HepG2 (cell line): Measurements from ENCODE around the gene EDC3. TPM values are rescaled to one million over a fixed set of nuclear protein-coding genes. Genes with fewer than 3 reads are reported as not detected.
A peak's percentile ranks its signal among the peaks of the same experiment; 100 is the strongest.

Experiments
- ATAC-seq: fragments of 200-7000 bp; cut with Tn5 transposase; 3 replicates; pipeline ENCODE4 v1.9.1; 2020; ENCODE audit warnings: mild to moderate bottlenecking, moderate library complexity
- Bru-seq: library from RNA; stranded (reverse); fragments of 400-500 nt; gene quantifications from one replicate; lab custom pipeline; 2021; lab: Mats Ljungman, UMichigan
- BruChase-seq, 2 experiments: library from RNA; stranded (reverse); fragments of 400-500 nt; gene quantifications; one replicate each; lab custom pipeline; 2021; lab: Mats Ljungman, UMichigan
- BruUV-seq: library from RNA; stranded (reverse); fragments of 400-500 nt; replicated peaks from 2 replicates; lab custom pipeline; 2021; lab: Mats Ljungman, UMichigan
- CTCF ChIA-PET: fragments of 300-600 bp; formaldehyde crosslinking; extraction: SDS; loops from one replicate; lab custom pipeline; 2021; ENCODE audit warnings: low total read pairs, inconsistent platforms, low intra/inter-chr PET ratio; lab: Yijun Ruan, JAX
- POLR2A ChIA-PET: fragments of 350-600 bp; sonication (Branson Sonifier 250); formaldehyde crosslinking; loops from one replicate; lab custom pipeline; 2020; ENCODE audit warnings: antibody characterized with exemption, inconsistent platforms; lab: Yijun Ruan, JAX
- DNase-seq: peaks from one replicate; pipeline ENCODE4 v3.0.0-alpha.2; 2015; ENCODE audit warnings: low spot score
- FAIRE-seq: peaks from 3 replicates; lab custom pipeline; 2011; peaks lifted over from hg19 to GRCh38; lab: Jason Lieb, UNC
- H2AFZ ChIP-seq: one replicate; pipeline ENCODE4 v1.6.1; 2011; ENCODE audit warnings: low read length, inconsistent platforms
- H3K27ac ChIP-seq: fragments of 300-600 bp; 3 replicates; pipeline ENCODE4 v1.8.0; 2011; ENCODE audit warnings: mixed run types, mild to moderate bottlenecking, mixed read lengths, low read length, inconsistent platforms; ENCODE audit not compliant: insufficient read depth; ENCODE audit errors: extremely low read length
- H3K27me3 ChIP-seq, 2 experiments: fragments of 200-600 bp in 1 of 2; 2 replicates in 1 of 2; 3 replicates in 1 of 2; pipeline versions ENCODE4 v1.6.0 to v1.8.0; 2011; ENCODE audit warnings: low read length in 2 of 2, mild to moderate bottlenecking in 2 of 2, moderate library complexity in 2 of 2, inconsistent platforms in 1 of 2; ENCODE audit not compliant: insufficient read depth in 2 of 2, control insufficient read depth in 1 of 2
- H3K36me3 ChIP-seq, 2 experiments: fragments of 200-600 bp in 1 of 2; replicated peaks in 1 of 2; 2 replicates in 1 of 2; 3 replicates in 1 of 2; pipeline versions ENCODE4 v1.5.1 to v1.8.0; 2011; ENCODE audit warnings: low read length in 2 of 2, inconsistent platforms in 1 of 2; ENCODE audit not compliant: insufficient read depth in 2 of 2, control insufficient read depth in 1 of 2
- H3K4me1 ChIP-seq: 2 replicates; pipeline ENCODE4 v1.5.1; 2012; ENCODE audit warnings: low read length, inconsistent platforms; ENCODE audit not compliant: insufficient read depth
- H3K4me2 ChIP-seq: 2 replicates; pipeline ENCODE4 v1.6.0; 2011; ENCODE audit warnings: low read depth, low read length, inconsistent platforms
- H3K4me3 ChIP-seq, 3 experiments: fragments of 200-600 bp in 1 of 3; sonication (generic), shearing (Covaris generic) in 1 of 3; replicated peaks in 1 of 3; 2 replicates each; pipeline ENCODE4 v1.5.1; 2011 to 2016; ENCODE audit warnings: low read length in 3 of 3, inconsistent platforms in 2 of 3, low read depth in 2 of 3, mild to moderate bottlenecking in 2 of 3, control low read depth in 1 of 3, mixed read lengths in 1 of 3; ENCODE audit not compliant: insufficient read depth in 1 of 3
- H3K79me2 ChIP-seq: one replicate; pipeline ENCODE4 v1.6.1; 2011; ENCODE audit warnings: low read length, inconsistent platforms; ENCODE audit not compliant: insufficient read depth
- H3K9ac ChIP-seq: 2 replicates; pipeline ENCODE4 v1.6.0; 2011; ENCODE audit warnings: mild to moderate bottlenecking, low read depth, low read length, inconsistent platforms; ENCODE audit not compliant: insufficient read depth
- H3K9me3 ChIP-seq: 2 replicates; pipeline ENCODE4 v1.5.1; 2012; ENCODE audit warnings: mild to moderate bottlenecking, low read length
- H4K20me1 ChIP-seq: 2 replicates; pipeline ENCODE4 v1.6.0; 2011; ENCODE audit warnings: inconsistent platforms, mild to moderate bottlenecking, low read length, moderate library complexity; ENCODE audit not compliant: insufficient read depth
- AHR ChIP-seq: IDR thresholded peaks from 2 replicates; pipeline ENCODE4 v1.6.1; 2018; ENCODE audit warnings: missing genetic modification reagents, missing compliant biosample characterization
- KDM1A ChIP-seq: IDR thresholded peaks from 2 replicates; pipeline ENCODE4 v1.6.1; 2016; ENCODE audit warnings: missing compliant biosample characterization
- KMT2A ChIP-seq: sonication (generic); formaldehyde crosslinking; IDR thresholded peaks from 2 replicates; pipeline ENCODE4 v1.4.0; 2020; ENCODE audit warnings: missing genetic modification reagents
- PAWR ChIP-seq: sonication (generic); formaldehyde crosslinking; IDR thresholded peaks from 2 replicates; pipeline ENCODE4 v1.4.0; 2020; ENCODE audit warnings: missing genetic modification reagents, mild to moderate bottlenecking, borderline replicate concordance
- SIX1 ChIP-seq: sonication (generic); formaldehyde crosslinking; IDR thresholded peaks from 2 replicates; pipeline ENCODE4 v1.4.0; 2020; ENCODE audit warnings: missing genetic modification reagents, borderline replicate concordance
- TRIM24 ChIP-seq: sonication (generic); formaldehyde crosslinking; IDR thresholded peaks from 2 replicates; pipeline ENCODE4 v1.8.0; 2022; ENCODE audit warnings: mild to moderate bottlenecking, missing genetic modification reagents
- ZBTB42 ChIP-seq: sonication (generic); formaldehyde crosslinking; IDR thresholded peaks from 2 replicates; pipeline ENCODE4 v1.5.0; 2020; ENCODE audit warnings: mild to moderate bottlenecking, missing genetic modification reagents
- ZNF329 ChIP-seq: sonication (generic); formaldehyde crosslinking; IDR thresholded peaks from 2 replicates; pipeline ENCODE4 v1.9.0; 2021; ENCODE audit warnings: low read depth, mild to moderate bottlenecking, missing genetic modification reagents
- ZNF740 ChIP-seq: sonication (generic); formaldehyde crosslinking; IDR thresholded peaks from 2 replicates; pipeline ENCODE4 v1.4.0; 2020; ENCODE audit warnings: missing genetic modification reagents
- ZNF883 ChIP-seq: sonication (generic); formaldehyde crosslinking; IDR thresholded peaks from 2 replicates; pipeline ENCODE4 v1.5.1; 2020; ENCODE audit warnings: mild to moderate bottlenecking, missing genetic modification reagents; ENCODE audit errors: not compliant biosample characterization
- WGBS: methylation state at CpG from one replicate; pipeline ENCODE4 v1.1.6; 2017; ENCODE audit warnings: low lambda C conversion rate; 5-methylcytosine and 5-hydroxymethylcytosine counted together
- in situ Hi-C: cut with HindIII; loops from 2 replicates; pipeline ENCODE4 v1.10.0; 2017; ENCODE audit warnings: low pct_unique_long_range_greater_than_20kb; ENCODE audit not compliant: extremely low pct_ligation_motif_present
- intact Hi-C: fragments of 100-400 bp; cut with micrococcal nuclease; formaldehyde crosslinking; loops from one replicate; pipeline ENCODE4 v1.10.0; 2022; ENCODE audit not compliant: unreplicated experiment
- long read RNA-seq, 2 experiments: library from RNA in 1 of 2; library from polyadenylated mRNA in 1 of 2; stranded (forward) in 1 of 2; unstranded in 1 of 2; transcript quantifications; one replicate each; pipeline ENCODE4 v2.0.0, GENCODE V29; 2019 to 2022
- polyA minus RNA-seq, 3 experiments: library from RNA; depleted of rRNA, polyadenylated mRNA; stranded (reverse); fragments of >200 nt; gene quantifications; 2 replicates each; pipeline ENCODE4 v1.2.3, GENCODE V29; 2011; ENCODE audit warnings: low replicate concordance in 1 of 3
- polyA plus RNA-seq, 8 experiments: library from polyadenylated mRNA; depleted of rRNA in 3 of 8; stranded (reverse) in 7 of 8; unstranded in 1 of 8; fragments of >200 nt; fragmentation: Illumina TruSeq in 4 of 8; extraction: Trizol in 4 of 8; gene quantifications; 2 replicates each; pipeline versions ENCODE4 v1.2.1 to v1.2.3, GENCODE V29; 2011 to 2016; ENCODE audit warnings: low read depth in 4 of 8, missing spikeins in 1 of 8, mixed read lengths in 1 of 8; ENCODE audit not compliant: insufficient read depth in 1 of 8
- total RNA-seq, 5 experiments: library from RNA; depleted of rRNA; stranded (reverse); fragments of >200 nt; fragmentation: Illumina TruSeq; extraction: Trizol; gene quantifications; 2 replicates each; pipeline ENCODE4 v1.2.3, GENCODE V29; 2016; ENCODE audit warnings: low read depth in 1 of 5
- TF ChIP-seq, protein P1 (sequence below): sonication (generic); formaldehyde crosslinking; IDR thresholded peaks from 2 replicates; pipeline ENCODE4 v1.5.0; 2020; ENCODE audit warnings: mild to moderate bottlenecking, missing genetic modification reagents, borderline replicate concordance

Gene EDC3, protein sequence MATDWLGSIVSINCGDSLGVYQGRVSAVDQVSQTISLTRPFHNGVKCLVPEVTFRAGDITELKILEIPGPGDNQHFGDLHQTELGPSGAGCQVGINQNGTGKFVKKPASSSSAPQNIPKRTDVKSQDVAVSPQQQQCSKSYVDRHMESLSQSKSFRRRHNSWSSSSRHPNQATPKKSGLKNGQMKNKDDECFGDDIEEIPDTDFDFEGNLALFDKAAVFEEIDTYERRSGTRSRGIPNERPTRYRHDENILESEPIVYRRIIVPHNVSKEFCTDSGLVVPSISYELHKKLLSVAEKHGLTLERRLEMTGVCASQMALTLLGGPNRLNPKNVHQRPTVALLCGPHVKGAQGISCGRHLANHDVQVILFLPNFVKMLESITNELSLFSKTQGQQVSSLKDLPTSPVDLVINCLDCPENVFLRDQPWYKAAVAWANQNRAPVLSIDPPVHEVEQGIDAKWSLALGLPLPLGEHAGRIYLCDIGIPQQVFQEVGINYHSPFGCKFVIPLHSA
- 17.4 and 24.3 TPM in 2 replicates for total RNA-seq (2016; rRNA removed; fragmentation: Illumina TruSeq; extraction: Trizol)
- total RNA-seq (2016; cell fraction: cytosol; rRNA removed; fragmentation: Illumina TruSeq; extraction: Trizol; ENCODE audit: low read depth): 24.4 and 37.5 TPM in 2 replicates
- total RNA-seq (2016; cell fraction: insoluble cytoplasmic fraction; rRNA removed; fragmentation: Illumina TruSeq; extraction: Trizol): 16.8 and 20.8 TPM in 2 replicates
- total RNA-seq (2016; cell fraction: membrane; rRNA removed; fragmentation: Illumina TruSeq; extraction: Trizol): 12.3 and 12.5 TPM in 2 replicates
- 25.1 and 27.9 TPM in 2 replicates for total RNA-seq (2016; cell fraction: nucleus; rRNA removed; fragmentation: Illumina TruSeq; extraction: Trizol)
- polyA plus RNA-seq (2011; rRNA removed): 32.0 and 40.9 TPM in 2 replicates
- polyA plus RNA-seq (2011; cell fraction: cytosol; rRNA removed): 24.9 and 25.8 TPM in 2 replicates
- 48.2 and 53.0 TPM in 2 replicates for polyA plus RNA-seq (2011; cell fraction: nucleus; rRNA removed)
- 21.6 and 24.3 TPM in 2 replicates for polyA plus RNA-seq (2012)
- 2.8 TPM in 2 replicates for polyA plus RNA-seq (2016; cell fraction: cytosol; fragmentation: Illumina TruSeq; extraction: Trizol; ENCODE audit: low read depth)
- polyA plus RNA-seq (2016; cell fraction: insoluble cytoplasmic fraction; fragmentation: Illumina TruSeq; extraction: Trizol; ENCODE audit: low read depth): 33.6 and 38.5 TPM in 2 replicates
- 5.3 and 6.3 TPM in 2 replicates for polyA plus RNA-seq (2016; cell fraction: membrane; fragmentation: Illumina TruSeq; extraction: Trizol; ENCODE audit: low read depth)
- 42.7 and 44.8 TPM in 2 replicates for polyA plus RNA-seq (2016; cell fraction: nucleus; fragmentation: Illumina TruSeq; extraction: Trizol; ENCODE audit: insufficient read depth, low read depth)
- 107 and 153 TPM in 2 replicates for polyA minus RNA-seq (2011; rRNA and poly(A)+ RNA removed; ENCODE audit: low replicate concordance)
- polyA minus RNA-seq (2011; cell fraction: cytosol; rRNA and poly(A)+ RNA removed): 20.9 and 36.0 TPM in 2 replicates
- 46.6 and 50.0 TPM in 2 replicates for polyA minus RNA-seq (2011; cell fraction: nucleus; rRNA and poly(A)+ RNA removed)
- percentile 67 among the genes with signal in this experiment for Bru-seq, nascent RNA
- percentile 66 among the genes with signal in this experiment for BruChase-seq, experiment 1, labeled RNA remaining after a 6-hour chase
- percentile 74 among the genes with signal in this experiment for BruChase-seq, experiment 2, labeled RNA remaining after a 2-hour chase
- long read RNA-seq, experiment 1, transcript EDC3-214 (8 exons, 1,825 nt): minor isoform, 6 of 31 reads
- long read RNA-seq, experiment 1, transcript EDC3-201 (7 exons, 3,763 nt): major isoform, 17 of 31 reads
- long read RNA-seq, experiment 1, partial matches to known transcripts: 2 of 31 reads
- long read RNA-seq, experiment 1, other reads (novel, unspliced or antisense): 5 of 31 reads
- long read RNA-seq, experiment 2, transcript EDC3-201 (7 exons, 3,763 nt): major isoform, 21 of 47 reads
- long read RNA-seq, experiment 2, partial matches to known transcripts: 5 of 47 reads
- long read RNA-seq, experiment 2, other reads (novel, unspliced or antisense): 14 of 47 reads

- peak within 1 kb of the TSS; percentile 93 for H3K9ac ChIP-seq
- CTCF ChIA-PET: no interaction called here
- H3K27me3 ChIP-seq: peaks cover 2 to 4% of the 10 kb centered on the region in 2 experiments; a peak in 2 of 5 replicates
- peak; percentile 79 for DNase-seq
- FAIRE-seq: peak; percentile 51
- peak within 1 kb of the TSS; percentile 95 for H3K4me2 ChIP-seq
- peak within 1 kb of the TSS; percentile 74 for H3K27ac ChIP-seq
- H3K4me3 ChIP-seq: peak within 1 kb of the TSS; percentile 92 to 99 (median 93)
- no peaks in the 10 kb centered on the region for H3K36me3 ChIP-seq
- POLR2A ChIA-PET: interaction anchor here (0.6 to 1.8 kb wide), 3 partner anchors 30 to 75 kb away, joined by 3 to 9 read pairs (median 3); partner anchors contain the start of gene CYP1A1
- H3K9me3 ChIP-seq: no peaks in the 10 kb centered on the region
- H2AFZ ChIP-seq: peak within 1 kb of the TSS; percentile 80
- TSS peak; percentile 74 for BruUV-seq
- H3K79me2 ChIP-seq: peaks cover 50% of the 10 kb centered on the region
- intact Hi-C loops: no loop called here
- WGBS: under 1% methylated on average over 26 of the region's 46 CpGs
- in situ Hi-C loops: no loop called here
- peaks cover 38% of the 10 kb centered on the region for H3K4me1 ChIP-seq
- peak; percentile 96 for ATAC-seq
- H4K20me1 ChIP-seq: no peaks in the 10 kb centered on the region
- no peak for TF ChIP-seq KDM1A (CRISPR knock-in tag)
- peak; percentile 87 for TF ChIP-seq KMT2A (CRISPR knock-in tag)
- peak; percentile 90 for TF ChIP-seq ZNF883
- TF ChIP-seq ZNF329: no peak
- TF ChIP-seq ZNF740: peak; percentile 61; the same call in 1 of the 2 replicates
- TF ChIP-seq AHR (CRISPR knock-in tag): peak; percentile 70; the same call in 1 of the 2 replicates
- TF ChIP-seq SIX1: peak; percentile 20; the same call in 1 of the 2 replicates
- no peak; the same call in 1 of the 2 replicates for TF ChIP-seq ZBTB42 (CRISPR knock-in tag)
- TF ChIP-seq, protein P1, sequence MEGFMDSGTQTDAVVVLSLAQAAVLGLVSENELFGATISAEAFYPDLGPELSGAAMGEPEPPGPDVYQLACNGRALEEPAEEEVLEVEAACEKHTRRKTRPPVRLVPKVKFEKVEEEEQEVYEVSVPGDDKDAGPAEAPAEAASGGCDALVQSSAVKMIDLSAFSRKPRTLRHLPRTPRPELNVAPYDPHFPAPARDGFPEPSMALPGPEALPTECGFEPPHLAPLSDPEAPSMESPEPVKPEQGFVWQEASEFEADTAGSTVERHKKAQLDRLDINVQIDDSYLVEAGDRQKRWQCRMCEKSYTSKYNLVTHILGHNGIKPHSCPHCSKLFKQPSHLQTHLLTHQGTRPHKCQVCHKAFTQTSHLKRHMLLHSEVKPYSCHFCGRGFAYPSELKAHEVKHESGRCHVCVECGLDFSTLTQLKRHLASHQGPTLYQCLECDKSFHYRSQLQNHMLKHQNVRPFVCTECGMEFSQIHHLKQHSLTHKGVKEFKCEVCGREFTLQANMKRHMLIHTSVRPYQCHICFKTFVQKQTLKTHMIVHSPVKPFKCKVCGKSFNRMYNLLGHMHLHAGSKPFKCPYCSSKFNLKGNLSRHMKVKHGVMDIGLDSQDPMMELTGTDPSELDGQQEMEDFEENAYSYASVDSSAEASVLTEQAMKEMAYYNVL (CRISPR knock-in tag): no peak
- no peak for TF ChIP-seq PAWR (CRISPR knock-in tag)
- TF ChIP-seq TRIM24: no peak
Measured at GRCh38 chr15:74695597-74696397, at the start of gene EDC3. TSS of gene EDC3 (minus strand) at chr15:74696024. CDS start at chr15:74675124, 20,900 bp downstream.
